ENCODE measurements around the gene RASD1.

DNA sequence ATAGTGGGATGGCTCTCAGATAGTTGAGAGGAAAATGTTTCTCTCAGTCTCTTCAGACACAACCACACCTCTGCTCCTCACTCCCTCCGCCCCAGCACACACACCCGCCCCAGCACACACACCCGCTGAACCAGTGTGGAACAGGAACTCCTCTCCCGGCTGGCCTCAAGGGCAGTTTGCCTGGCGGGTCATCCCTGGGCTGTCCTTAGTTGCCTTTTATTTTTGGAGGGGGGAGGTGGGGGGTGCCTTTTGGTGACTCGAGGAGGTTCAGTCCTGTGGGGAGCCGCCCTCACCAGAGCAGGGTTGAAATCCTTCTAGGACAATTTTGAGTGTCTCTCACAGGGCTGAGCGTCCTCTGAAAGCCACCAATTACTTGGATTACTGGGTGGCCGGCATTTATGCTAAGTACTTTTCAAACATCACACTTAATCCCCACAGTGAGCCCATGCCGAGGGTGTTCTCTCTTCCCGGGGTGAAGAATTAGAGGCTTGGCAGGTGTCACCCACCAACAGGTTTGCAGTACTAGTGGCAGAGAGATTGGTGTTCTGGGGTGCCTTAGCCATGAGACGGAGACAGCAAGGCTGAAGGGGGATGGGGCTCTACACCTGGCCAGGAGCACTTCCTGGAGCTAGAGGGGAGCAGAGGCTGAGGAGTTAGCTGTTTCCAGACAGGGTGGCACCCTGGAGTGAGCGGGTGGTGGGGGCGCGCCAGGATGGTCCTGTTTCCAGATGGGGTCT lies 2.8 kb downstream of the RASD1 start:
- TF ChIP-seq CTCF (conservative IDR thresholded peaks at IDR 0.05 in 1 of 2, IDR thresholded peaks at IDR 0.05 in 1 of 2; ENCODE audit: low read depth in 1 of 2, low read length in 2 of 2) (no peak), EZH2 (IDR thresholded peaks at IDR 0.05; ENCODE audit: low read length, missing control alignments) (no peak)
